Cardiac muscle cell (in vitro differentiated cells and primary cell): ENCODE results near the gene FOXI1. TPM values are rescaled to one million over a fixed set of nuclear protein-coding genes. Genes with fewer than 3 reads are reported as not detected.

Experiments used
- DNase-seq, 2 donors: peaks; one replicate each; pipeline versions ENCODE4 v3.0.0 to v3.0.0-alpha.2; 2010 to 2017; ENCODE audit warnings: low read depth in 1 of 2, low spot score in 1 of 2
- H3K27ac ChIP-seq: fragments of 200-600 bp; sonication (generic); 2 replicates; pipeline ENCODE4 v1.5.1; 2016
- H3K27me3 ChIP-seq: fragments of 200-600 bp; sonication (generic); 2 replicates; pipeline ENCODE4 v1.6.0; 2016; ENCODE audit warnings: control low read depth
- H3K36me3 ChIP-seq: fragments of 200-600 bp; sonication (generic); 2 replicates; pipeline ENCODE4 v1.5.1; 2016; ENCODE audit warnings: control low read depth
- H3K4me1 ChIP-seq: fragments of 200-600 bp; sonication (generic); 2 replicates; pipeline ENCODE4 v1.8.1; 2017; ENCODE audit warnings: low read depth, mild to moderate bottlenecking, mixed run types
- H3K4me3 ChIP-seq: fragments of 200-600 bp; sonication (generic); 2 replicates; pipeline ENCODE4 v1.5.1; 2016; ENCODE audit warnings: mild to moderate bottlenecking
- H3K9me3 ChIP-seq: fragments of 200-600 bp; sonication (generic); 2 replicates; pipeline ENCODE4 v1.5.1; 2017; ENCODE audit warnings: low read depth, mild to moderate bottlenecking, control low read depth
- CTCF ChIP-seq: IDR thresholded peaks from 2 replicates; pipeline ENCODE4 v1.5.1; 2012; ENCODE audit warnings: low read depth, mild to moderate bottlenecking, low read length
- polyA plus RNA-seq: library from polyadenylated mRNA; unstranded; fragments of >200 nt; fragmentation: Nextera tagmentation; extraction: Ambion mirVana; gene quantifications from 2 replicates; pipeline ENCODE4 v1.2.1, GENCODE V29; 2016
- total RNA-seq: library from RNA; depleted of rRNA; stranded (reverse); fragments of >200 nt; gene quantifications from 2 replicates; pipeline ENCODE4 v1.2.3, GENCODE V29; 2016

Gene FOXI1
- total and polyA plus RNA-seq, 2 experiments from 2014 or later = not detected

GRCh38 chr5:170104710-170105109, 987 bp upstream of the FOXI1 start:
- H3K4me3 ChIP-seq = no peak overlapping the region
- no peaks in the 10 kb centered on the region for H3K36me3 ChIP-seq
- no peaks in the 10 kb centered on the region for H3K4me1 ChIP-seq
- H3K27ac ChIP-seq = no peak overlapping the region
- H3K27me3 ChIP-seq = no peaks in the 10 kb centered on the region
- H3K9me3 ChIP-seq = no peaks in the 10 kb centered on the region
- no peak for TF ChIP-seq CTCF
- no peak for DNase-seq

GRCh38 chr5:170107674-170108073, 2.0 kb downstream of the FOXI1 start:
- H3K9me3 ChIP-seq = no peaks in the 10 kb centered on the region
- H3K27me3 ChIP-seq = no peaks in the 10 kb centered on the region
- DNase-seq = no peak

GRCh38 chr5:170108266-170108785, 2.6 kb downstream of the FOXI1 start:
- H3K27ac ChIP-seq = no peak overlapping the region
- no peaks in the 10 kb centered on the region for H3K9me3 ChIP-seq
- TF ChIP-seq CTCF = no peak
- no peaks in the 10 kb centered on the region for H3K4me1 ChIP-seq
- no peak overlapping the region for H3K4me3 ChIP-seq
- no peaks in the 10 kb centered on the region for H3K27me3 ChIP-seq
- H3K36me3 ChIP-seq = no peaks in the 10 kb centered on the region
- DNase-seq = no peak

More at GRCh38 chr5:170107674-170108073, 2.0 kb downstream of the FOXI1 start:
- Histone ChIP-seq H3K4me1 (no peaks in the 10 kb centered on the region), H3K36me3 (no peaks in the 10 kb centered on the region), H3K27ac (no peak overlapping the region), H3K4me3 (no peak overlapping the region)
- TF ChIP-seq CTCF = no peak

- no peak for TF ChIP-seq CTCF
- no peaks in the 10 kb centered on the region for H3K36me3 ChIP-seq
- no peaks in the 10 kb centered on the region for H3K27me3 ChIP-seq
- DNase-seq = no peak
- H3K27ac ChIP-seq = no peak overlapping the region
- no peak overlapping the region for H3K4me3 ChIP-seq
- no peaks in the 10 kb centered on the region for H3K4me1 ChIP-seq
- no peaks in the 10 kb centered on the region for H3K9me3 ChIP-seq
Observed at GRCh38 chr5:170109059-170110031, 3.6 kb downstream of the FOXI1 start.

GRCh38 chr5:170110403-170111087, 4.8 kb downstream of the FOXI1 start:
- Histone ChIP-seq H3K27ac (no peak overlapping the region), H3K4me1 (no peaks in the 10 kb centered on the region), H3K36me3 (no peaks in the 10 kb centered on the region), H3K27me3 (no peaks in the 10 kb centered on the region), H3K4me3 (no peak overlapping the region), H3K9me3 (no peaks in the 10 kb centered on the region)
- DNase-seq = no peak
- TF ChIP-seq CTCF = no peak
